Trophoblast cell (in vitro differentiated cells and primary cell): ENCODE measurements around the gene ME1.

Source experiments
- DNase-seq, 2 donors: peaks; one replicate each; pipeline ENCODE4 v3.0.0-alpha.2; 2016
- H2AFZ ChIP-seq: 2 replicates; pipeline ENCODE4 v1.6.1; 2013; ENCODE audit warnings: low read length, moderate library complexity, mild to moderate bottlenecking; ENCODE audit not compliant: insufficient read depth, poor library complexity
- H2AK5ac ChIP-seq: 2 replicates; pipeline ENCODE4 v1.6.1; 2013; ENCODE audit warnings: mild to moderate bottlenecking, low read length
- H2BK120ac ChIP-seq: 2 replicates; pipeline ENCODE4 v1.6.1; 2013; ENCODE audit warnings: low read length, mild to moderate bottlenecking, moderate library complexity; ENCODE audit not compliant: insufficient read depth, poor library complexity
- H2BK12ac ChIP-seq: 2 replicates; pipeline ENCODE4 v1.6.1; 2013; ENCODE audit warnings: mild to moderate bottlenecking, low read length, moderate library complexity
- H2BK5ac ChIP-seq: 2 replicates; pipeline ENCODE4 v1.6.1; 2013; ENCODE audit warnings: low read length, low read depth, moderate library complexity, mild to moderate bottlenecking; ENCODE audit not compliant: poor library complexity
- H3K14ac ChIP-seq: 2 replicates; pipeline ENCODE4 v1.6.1; 2013; ENCODE audit warnings: mild to moderate bottlenecking, low read length
- H3K18ac ChIP-seq: 2 replicates; pipeline ENCODE4 v1.6.1; 2013; ENCODE audit warnings: mild to moderate bottlenecking, low read length
- H3K23ac ChIP-seq: 2 replicates; pipeline ENCODE4 v1.6.1; 2013; ENCODE audit warnings: low read length
- H3K27ac ChIP-seq: 2 replicates; pipeline ENCODE4 v1.5.1; 2013; ENCODE audit warnings: low read depth, mild to moderate bottlenecking, inconsistent platforms, low read length, moderate library complexity
- H3K27me3 ChIP-seq: 2 replicates; pipeline ENCODE4 v1.6.1; 2013; ENCODE audit warnings: inconsistent platforms, mild to moderate bottlenecking, low read length, moderate library complexity; ENCODE audit not compliant: insufficient read depth
- H3K36me3 ChIP-seq, 2 experiments: 1 replicate in 1 of 2; 2 replicates in 1 of 2; pipeline ENCODE4 v1.6.1; 2013; ENCODE audit warnings: low read length in 2 of 2, mild to moderate bottlenecking in 2 of 2, moderate library complexity in 1 of 2; ENCODE audit not compliant: insufficient read depth in 2 of 2, control insufficient read depth in 1 of 2
- H3K4ac ChIP-seq: 2 replicates; pipeline ENCODE4 v1.6.1; 2013; ENCODE audit warnings: low read depth, mild to moderate bottlenecking, low read length, moderate library complexity
- H3K4me1 ChIP-seq, 2 experiments: 1 replicate in 1 of 2; 2 replicates in 1 of 2; pipeline ENCODE4 v1.6.1; 2013; ENCODE audit warnings: low read length in 2 of 2, mild to moderate bottlenecking in 2 of 2, moderate library complexity in 1 of 2; ENCODE audit not compliant: insufficient read depth in 2 of 2, control insufficient read depth in 1 of 2
- H3K4me2 ChIP-seq: 2 replicates; pipeline ENCODE4 v1.6.1; 2013; ENCODE audit warnings: inconsistent platforms, mild to moderate bottlenecking, low read length, moderate library complexity
- H3K4me3 ChIP-seq: 2 replicates; pipeline ENCODE4 v1.5.1; 2013; ENCODE audit warnings: mild to moderate bottlenecking, low read depth, low read length, inconsistent platforms
- H3K79me1 ChIP-seq: one replicate; pipeline ENCODE4 v1.6.1; 2013; ENCODE audit warnings: low read length
- H3K79me2 ChIP-seq: 2 replicates; pipeline ENCODE4 v1.6.1; 2013; ENCODE audit warnings: low read length, mild to moderate bottlenecking; ENCODE audit not compliant: control insufficient read depth, insufficient read depth, poor library complexity
- H3K9ac ChIP-seq: 2 replicates; pipeline ENCODE4 v1.6.1; 2013; ENCODE audit warnings: mild to moderate bottlenecking, low read length
- H3K9me3 ChIP-seq: 2 replicates; pipeline ENCODE4 v1.6.1; 2013; ENCODE audit warnings: low read depth, mild to moderate bottlenecking, control low read depth, inconsistent platforms, low read length; ENCODE audit not compliant: insufficient read depth
- H4K12ac ChIP-seq: 2 replicates; pipeline ENCODE4 v1.6.1; 2013; ENCODE audit warnings: low read depth, mild to moderate bottlenecking, low read length, moderate library complexity
- H4K8ac ChIP-seq: 2 replicates; pipeline ENCODE4 v1.6.1; 2013; ENCODE audit warnings: low read depth, mild to moderate bottlenecking, low read length, moderate library complexity
- H4K91ac ChIP-seq: one replicate; pipeline ENCODE4 v1.6.1; 2013; ENCODE audit warnings: low read depth, mild to moderate bottlenecking, low read length, moderate library complexity
- WGBS: extraction: QIAGEN DNeasy Blood & Tissue Kit; methylation state at CpG from one replicate; pipeline ENCODE4 v1.1.7; 2013; ENCODE audit warnings: missing lambda C conversion rate; ENCODE audit not compliant: insufficient read length, insufficient coverage; ENCODE audit errors: extremely low coverage; 5-methylcytosine and 5-hydroxymethylcytosine counted together

The ME1 gene

DNA sequence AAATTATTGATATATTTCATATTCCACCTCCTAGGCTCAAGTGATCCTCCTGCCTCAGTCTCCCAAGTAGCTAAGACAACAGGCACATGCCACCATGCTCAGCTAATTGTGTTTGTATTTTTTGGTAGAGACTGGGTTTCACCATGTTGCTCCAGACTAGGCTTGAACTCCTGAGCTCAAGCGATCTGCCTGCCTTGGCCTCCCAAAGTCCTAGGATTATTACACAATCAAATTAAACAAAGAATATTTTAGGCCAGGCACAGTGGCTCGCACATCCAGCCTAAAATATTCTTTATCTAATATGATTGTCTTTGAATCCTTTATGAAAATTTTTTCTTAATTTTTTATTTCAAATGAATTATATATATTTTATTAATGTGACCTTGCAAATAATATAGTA is 17.8 kb downstream of the ME1 start:
- Histone ChIP-seq H3K27me3 (no peaks in the 10 kb centered on the region), H3K4me2 (no peak overlapping the region), H4K12ac (no peak overlapping the region), H3K23ac (no peak overlapping the region), H3K79me1 (no peaks in the 10 kb centered on the region), H3K14ac (no peak overlapping the region), H3K27ac (no peak overlapping the region), H3K4ac (no peak overlapping the region), H4K8ac (no peak overlapping the region), H3K9me3 (no peaks in the 10 kb centered on the region), H3K79me2 (no peaks in the 10 kb centered on the region), H3K9ac (no peak overlapping the region), H2BK120ac (no peak overlapping the region), H2BK5ac (no peak overlapping the region), H4K91ac (no peak overlapping the region), H3K4me1 (no peaks in the 10 kb centered on the region), H3K4me3 (no peak overlapping the region), H3K18ac (no peak overlapping the region), H2AK5ac (no peak overlapping the region), H3K36me3 (no peaks in the 10 kb centered on the region), H2BK12ac (no peak overlapping the region), H2AFZ (no peak overlapping the region)
- no CpG with 5 or more reads among the region's 2 CpGs for WGBS
- DNase-seq: no peak

DNA sequence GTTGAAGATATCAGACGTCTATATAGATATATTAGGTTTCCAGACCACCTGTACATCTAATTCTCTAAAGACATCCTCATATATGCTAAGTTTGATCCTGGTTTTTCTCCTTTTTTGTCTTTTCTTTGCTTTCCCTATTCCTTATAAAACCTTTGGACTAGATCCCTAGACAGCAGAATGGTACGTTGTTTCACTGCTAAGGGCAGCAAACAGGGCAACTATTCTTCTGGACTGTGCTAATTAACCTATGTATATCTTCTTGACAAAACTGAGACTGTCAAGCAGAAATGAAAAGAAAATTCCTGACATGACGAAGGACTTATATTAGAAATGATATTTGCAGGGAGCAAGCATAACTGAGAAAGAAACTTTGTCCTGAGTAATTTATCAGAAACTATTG is 19.1 kb downstream of the ME1 start:
- Histone ChIP-seq H3K27me3 (no peaks in the 10 kb centered on the region), H3K79me1 (no peaks in the 10 kb centered on the region), H3K18ac (no peak overlapping the region), H3K4me3 (no peak overlapping the region), H2AFZ (no peak overlapping the region), H2AK5ac (no peak overlapping the region), H3K14ac (no peak overlapping the region), H3K23ac (no peak overlapping the region), H2BK5ac (no peak overlapping the region), H3K36me3 (no peaks in the 10 kb centered on the region), H3K79me2 (no peaks in the 10 kb centered on the region), H3K4me2 (no peak overlapping the region), H3K9ac (no peak overlapping the region), H4K12ac (no peak overlapping the region), H2BK120ac (no peak overlapping the region), H4K8ac (no peak overlapping the region), H3K4me1 (no peaks in the 10 kb centered on the region), H2BK12ac (no peak overlapping the region), H3K4ac (no peak overlapping the region), H4K91ac (no peak overlapping the region), H3K27ac (no peak overlapping the region), H3K9me3 (no peaks in the 10 kb centered on the region)
- WGBS: no CpG with 5 or more reads among the region's 3 CpGs
- no peak for DNase-seq

DNA sequence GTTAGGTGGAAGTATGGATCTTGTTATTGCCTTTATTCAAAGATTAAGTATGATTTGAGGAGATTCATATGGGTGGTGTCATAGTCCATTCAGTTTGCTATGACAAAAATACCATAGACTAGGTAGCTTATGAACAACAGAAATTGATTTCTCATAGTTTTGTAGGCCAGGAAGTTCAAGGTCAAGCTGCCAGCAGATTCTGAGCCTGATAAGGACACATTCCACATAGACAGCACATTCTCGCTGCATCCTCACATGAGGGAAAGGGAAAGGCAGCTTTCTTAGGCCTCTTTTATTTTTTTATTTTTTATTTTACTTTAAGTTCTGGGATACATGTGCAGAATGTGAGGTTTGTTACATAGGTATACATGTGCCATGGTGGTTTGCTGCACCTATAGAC is 27.7 kb downstream of the ME1 start:
- Histone ChIP-seq H3K4me2 (no peak overlapping the region), H3K9me3 (no peaks in the 10 kb centered on the region), H2AFZ (no peak overlapping the region), H4K91ac (no peak overlapping the region), H3K27me3 (no peaks in the 10 kb centered on the region), H3K4me1 (no peaks in the 10 kb centered on the region), H3K14ac (no peak overlapping the region), H3K9ac (no peak overlapping the region), H4K8ac (no peak overlapping the region), H4K12ac (no peak overlapping the region), H3K4ac (no peak overlapping the region), H3K23ac (no peak overlapping the region), H2BK12ac (no peak overlapping the region), H3K18ac (no peak overlapping the region), H3K36me3 (peaks cover 0 to 2% of the 10 kb centered on the region in 2 experiments), H3K4me3 (no peak overlapping the region), H2BK120ac (no peak overlapping the region), H3K79me2 (no peaks in the 10 kb centered on the region), H3K79me1 (no peaks in the 10 kb centered on the region), H2AK5ac (no peak overlapping the region), H3K27ac (no peak overlapping the region), H2BK5ac (no peak overlapping the region)
- no peak for DNase-seq
- WGBS: no CpG with 5 or more reads among the region's 1 CpG

GRCh38 chr6:83389606-83390005 is 41.2 kb downstream of the ME1 start:
- whole genome bisulfite sequencing: no CpG with 5 or more reads among the region's 2 CpGs
- Histone ChIP-seq H3K9ac (no peak overlapping the region), H3K14ac (no peak overlapping the region), H4K12ac (no peak overlapping the region), H3K27ac (no peak overlapping the region), H3K18ac (no peak overlapping the region), H3K4me1 (no peaks in the 10 kb centered on the region), H3K23ac (no peak overlapping the region), H3K27me3 (no peaks in the 10 kb centered on the region), H2BK120ac (no peak overlapping the region), H3K79me2 (no peaks in the 10 kb centered on the region), H4K8ac (no peak overlapping the region), H4K91ac (no peak overlapping the region), H2BK12ac (no peak overlapping the region), H3K9me3 (no peaks in the 10 kb centered on the region), H3K4ac (no peak overlapping the region), H2AK5ac (no peak overlapping the region), H3K79me1 (no peaks in the 10 kb centered on the region), H2BK5ac (no peak overlapping the region), H3K36me3 (peaks cover 0 to 8% of the 10 kb centered on the region in 2 experiments), H2AFZ (no peak overlapping the region), H3K4me2 (no peak overlapping the region), H3K4me3 (no peak overlapping the region)
- DNase-seq: no peak
